PC-9 (cell line): Measurements from ENCODE around the gene GCGR. TPM values are rescaled to one million over a fixed set of nuclear protein-coding genes. Genes with fewer than 3 reads are reported as not detected.

Source experiments
- BruUV-seq: library from RNA; stranded (reverse); fragments of 400-500 nt; replicated peaks from 2 replicates; lab custom pipeline; 2021; lab: Mats Ljungman, UMichigan
- CTCF ChIA-PET: fragments of 300-600 bp; sonication (Branson Sonifier 250); formaldehyde crosslinking; loops from one replicate; lab custom pipeline; 2022; ENCODE audit warnings: antibody characterized with exemption; lab: Charles Lee
- POLR2A ChIA-PET: fragments of 300-600 bp; sonication (Branson Sonifier 250); formaldehyde crosslinking; loops from one replicate; lab custom pipeline; 2022; ENCODE audit warnings: antibody characterized with exemption; ENCODE audit not compliant: unreplicated experiment; lab: Charles Lee
- DNase-seq, 2 experiments: peaks; one replicate each; pipeline versions ENCODE4 v3.0.0 to v3.0.0-alpha.2; 2015 to 2022; ENCODE audit warnings: mixed read lengths in 1 of 2
- H2AFZ ChIP-seq: fragments of 200-600 bp; sonication (generic); 2 replicates; pipeline ENCODE4 v1.8.1; 2017; ENCODE audit warnings: antibody characterized with exemption
- H3F3A ChIP-seq: fragments of 200-600 bp; sonication (generic); 2 replicates; pipeline ENCODE4 v1.8.1; 2017; ENCODE audit warnings: antibody characterized with exemption, mild to moderate bottlenecking, low read depth; ENCODE audit not compliant: insufficient read depth
- H3K27ac ChIP-seq: fragments of 200-600 bp; sonication (generic); 2 replicates; pipeline ENCODE4 v1.6.1; 2016; ENCODE audit warnings: mixed run types
- H3K27me3 ChIP-seq: fragments of 200-600 bp; sonication (generic); 2 replicates; pipeline ENCODE4 v1.6.1; 2016; ENCODE audit warnings: low read depth, mixed run types; ENCODE audit not compliant: insufficient read depth
- H3K36me3 ChIP-seq: fragments of 200-600 bp; sonication (generic); 2 replicates; pipeline ENCODE4 v1.6.1; 2016; ENCODE audit warnings: low read depth, mixed run types
- H3K4me1 ChIP-seq: fragments of 200-600 bp; sonication (generic); replicated peaks from 2 replicates; pipeline ENCODE4 v1.6.1; 2016; ENCODE audit warnings: mixed run types; ENCODE audit not compliant: insufficient read depth
- H3K4me2 ChIP-seq: fragments of 200-600 bp; sonication (generic); 2 replicates; pipeline ENCODE4 v1.6.1; 2017; ENCODE audit warnings: mixed run types
- H3K4me3 ChIP-seq: fragments of 200-600 bp; sonication (generic); 2 replicates; pipeline ENCODE4 v1.6.1; 2016; ENCODE audit warnings: mixed run types
- H3K79me2 ChIP-seq: fragments of 200-600 bp; sonication (generic); 2 replicates; pipeline ENCODE4 v1.6.1; 2017; ENCODE audit warnings: low read depth, mixed run types
- H3K9me2 ChIP-seq: fragments of 200-600 bp; sonication (generic); 2 replicates; pipeline ENCODE4 v1.8.1; 2017; ENCODE audit warnings: mild to moderate bottlenecking; ENCODE audit not compliant: insufficient read depth
- H3K9me3 ChIP-seq: fragments of 200-600 bp; sonication (generic); 2 replicates; pipeline ENCODE4 v1.8.1; 2016; ENCODE audit warnings: low read depth; ENCODE audit not compliant: insufficient read depth
- H4K20me1 ChIP-seq: fragments of 200-600 bp; sonication (generic); 2 replicates; pipeline ENCODE4 v1.8.1; 2017; ENCODE audit not compliant: insufficient read depth
- CTCF ChIP-seq: fragments of 200-600 bp; sonication (generic); conservative IDR thresholded peaks from 2 replicates; pipeline ENCODE4 v1.6.1; 2017; ENCODE audit warnings: mixed run types, antibody characterized with exemption, mild to moderate bottlenecking, moderate library complexity
- EZH2 ChIP-seq: fragments of 200-600 bp; sonication (generic); IDR thresholded peaks from 2 replicates; pipeline ENCODE4 v1.8.0; 2017; ENCODE audit warnings: antibody characterized with exemption, low read depth
- intact Hi-C: fragments of 100-400 bp; cut with micrococcal nuclease; formaldehyde crosslinking; loops from one replicate; pipeline ENCODE4 v1.10.0; 2022; ENCODE audit not compliant: unreplicated experiment
- total RNA-seq: library from RNA; stranded (reverse); gene quantifications from 2 replicates; pipeline ENCODE4 v1.2.3, GENCODE V29; 2021

Gene GCGR
- total RNA-seq, 1 experiment from 2014 or later = not detected

GRCh38 chr17:81821147-81821546, 17.2 kb downstream of the GCGR start:
- no peak overlapping the region for H2AFZ ChIP-seq
- ChIA-PET POLR2A (no interaction called here), CTCF (no interaction called here)
- H3K9me2 ChIP-seq = no peaks in the 10 kb centered on the region
- no peaks in the 10 kb centered on the region for H3K79me2 ChIP-seq
- H3K9me3 ChIP-seq = no peaks in the 10 kb centered on the region
- H3F3A ChIP-seq = no peaks in the 10 kb centered on the region; the same call in 1 of the 2 replicates
- H3K36me3 ChIP-seq = no peaks in the 10 kb centered on the region
- H3K27ac ChIP-seq = no peak overlapping the region
- no TSS peak for BruUV-seq
- no peak overlapping the region for H3K4me3 ChIP-seq
- H3K4me1 ChIP-seq = no peaks in the 10 kb centered on the region
- H4K20me1 ChIP-seq = no peaks in the 10 kb centered on the region
- no peak for DNase-seq
- H3K27me3 ChIP-seq = no peaks in the 10 kb centered on the region
- intact Hi-C loops = no loop called here
- H3K4me2 ChIP-seq = no peak overlapping the region
- TF ChIP-seq CTCF = no peak
- TF ChIP-seq EZH2 = no peak

GRCh38 chr17:81821603-81822311, 17.8 kb downstream of the GCGR start:
- Histone ChIP-seq H3K4me1 (no peaks in the 10 kb centered on the region), H3K4me2 (no peak overlapping the region), H2AFZ (no peak overlapping the region), H3K79me2 (no peaks in the 10 kb centered on the region), H3K27me3 (no peaks in the 10 kb centered on the region), H3K4me3 (no peak overlapping the region), H3K9me2 (no peaks in the 10 kb centered on the region), H4K20me1 (no peaks in the 10 kb centered on the region), H3K36me3 (no peaks in the 10 kb centered on the region), H3K9me3 (no peaks in the 10 kb centered on the region), H3K27ac (no peak overlapping the region), H3F3A (no peaks in the 10 kb centered on the region; the same call in 1 of the 2 replicates)
- CTCF ChIA-PET = no interaction called here
- POLR2A ChIA-PET = interaction anchor here (0.6 kb wide), 1 partner anchor 31 kb away, joined by 7 read pairs; no protein-coding TSS in a partner anchor
- DNase-seq = peak in 1 of 2 experiments; percentile 80
- TF ChIP-seq EZH2 = no peak
- no peak; the same call in 1 of the 2 replicates for TF ChIP-seq CTCF
- no TSS peak for BruUV-seq
- intact Hi-C loops = no loop called here

- DNase-seq = no peak
- Histone ChIP-seq H3F3A (no peaks in the 10 kb centered on the region; the same call in 1 of the 2 replicates), H3K79me2 (no peaks in the 10 kb centered on the region), H3K9me3 (no peaks in the 10 kb centered on the region), H3K36me3 (no peaks in the 10 kb centered on the region), H4K20me1 (no peaks in the 10 kb centered on the region), H3K4me3 (no peak overlapping the region), H3K4me2 (no peak overlapping the region), H3K4me1 (no peaks in the 10 kb centered on the region), H2AFZ (no peak overlapping the region), H3K27me3 (no peaks in the 10 kb centered on the region), H3K9me2 (no peaks in the 10 kb centered on the region), H3K27ac (no peak overlapping the region)
- no TSS peak for BruUV-seq
- ChIA-PET CTCF (interaction anchor here (0.6 kb wide), 2 partner anchors 15 to 186 kb away, joined by 4 to 23 read pairs; no protein-coding TSS in a partner anchor), POLR2A (interaction anchor here (0.6 to 0.7 kb wide), 2 partner anchors 21 to 30 kb away, joined by 5 to 7 read pairs; no protein-coding TSS in a partner anchor)
- TF ChIP-seq CTCF (no peak), EZH2 (no peak)
- intact Hi-C loops = no loop called here
These were observed 18.3 kb downstream of the GCGR start for GRCh38 chr17:81822312-81822637.
